BLaER1 treated with 17β-estradiol and CSF1 and Interleukin-3, amounts not matched to agents 10 nM and 100 nM (cell line): ENCODE measurements around the gene SRP72.
"Not testable (repeated sequence)": the region's sequence is repeated elsewhere in the genome, so short reads cannot be mapped to it uniquely, and the experiment has no call there.

Experiments
- H3K27ac ChIP-seq, 11 experiments: shearing (Covaris generic); formaldehyde crosslinking; 2 replicates each; pipeline ENCODE4 v1.8.1; 2022
- H3K27me3 ChIP-seq, 11 experiments: shearing (Covaris generic); formaldehyde crosslinking; 2 replicates each; pipeline ENCODE4 v1.8.1; 2022
- H3K36me3 ChIP-seq, 11 experiments: shearing (Covaris generic); formaldehyde crosslinking; 2 replicates each; pipeline ENCODE4 v1.8.1; 2022
- H3K4me1 ChIP-seq, 10 experiments: shearing (Covaris generic); formaldehyde crosslinking; 2 replicates each; pipeline ENCODE4 v1.8.1; 2022
- H3K4me2 ChIP-seq, 11 experiments: shearing (Covaris generic); formaldehyde crosslinking; 2 replicates each; pipeline ENCODE4 v1.8.1; 2022
- H3K4me3 ChIP-seq, 10 experiments: shearing (Covaris generic); formaldehyde crosslinking; 2 replicates each; pipeline ENCODE4 v1.8.1; 2022
- H3K9ac ChIP-seq, 11 experiments: shearing (Covaris generic); formaldehyde crosslinking; 2 replicates each; pipeline ENCODE4 v1.8.1; 2022
- H3K9me3 ChIP-seq, 11 experiments: shearing (Covaris generic); formaldehyde crosslinking; replicated peaks in 1 of 11; 2 replicates each; pipeline ENCODE4 v1.8.1; 2022
- H4K20me1 ChIP-seq, 11 experiments: shearing (Covaris generic); formaldehyde crosslinking; 2 replicates each; pipeline ENCODE4 v1.8.1; 2022
- Cebpa-rat ChIP-seq, 11 experiments: shearing (Covaris generic); IDR thresholded peaks; 2 replicates each; pipeline ENCODE4 v1.8.1; 2022

Gene SRP72

GRCh38 chr4:56450342-56450741 is 17.1 kb upstream of the SRP72 start:
- no peak for TF ChIP-seq Cebpa-rat (IDR thresholded peaks at IDR 0.05)
- Histone ChIP-seq H3K9ac (no peak overlapping the region), H3K4me2 (no peak overlapping the region), H3K27me3 (no peaks in the 10 kb centered on the region), H3K4me3 (no peak overlapping the region), H3K36me3 (peaks cover 75 to 100% (median 98%) of the 10 kb centered on the region in 11 experiments), H3K27ac (no peak overlapping the region), H4K20me1 (peaks cover 0 to 55% (median 23%) of the 10 kb centered on the region in 11 experiments; a peak in 13 of 22 replicates), H3K9me3 (0 out of 22 replicates have a peak, but pooled peaks cover 0 to 3% (median 0%) of the 10 kb centered on the region in 11 experiments), H3K4me1 (peaks cover 0 to 5% (median 0%) of the 10 kb centered on the region in 10 experiments; a peak in 5 of 20 replicates)

- H3K36me3 ChIP-seq: peaks cover 84 to 93% (median 90%) of the 10 kb centered on the region in 11 experiments
- H3K27ac ChIP-seq: no peak overlapping the region
- H3K9me3 ChIP-seq: no peaks in the 10 kb centered on the region
- no peak for TF ChIP-seq Cebpa-rat (IDR thresholded peaks at IDR 0.05)
- H3K4me1 ChIP-seq: peaks cover under 1 to 15% (median 7%) of the 10 kb centered on the region in 10 experiments; a peak in 16 of 20 replicates
- no peak overlapping the region for H3K4me2 ChIP-seq
- no peaks in the 10 kb centered on the region for H3K27me3 ChIP-seq
- peaks cover 0 to 71% (median 21%) of the 10 kb centered on the region in 11 experiments; a peak in 12 of 22 replicates for H4K20me1 ChIP-seq
- H3K9ac ChIP-seq: no peak overlapping the region
- H3K4me3 ChIP-seq: no peak overlapping the region
These were observed 7.3 kb upstream of the SRP72 start for GRCh38 chr4:56460085-56460484.

GRCh38 chr4:56462157-56462556 is 5.3 kb upstream of the SRP72 start:
- peaks cover 0 to 59% (median 11%) of the 10 kb centered on the region in 11 experiments; a peak in 11 of 22 replicates for H4K20me1 ChIP-seq
- no peak overlapping the region for H3K4me3 ChIP-seq
- no peaks in the 10 kb centered on the region for H3K27me3 ChIP-seq
- H3K9ac ChIP-seq: no peak overlapping the region
- no peak overlapping the region for H3K4me2 ChIP-seq
- H3K36me3 ChIP-seq: peaks cover 64 to 72% (median 70%) of the 10 kb centered on the region in 11 experiments
- no peak overlapping the region for H3K27ac ChIP-seq
- H3K9me3 ChIP-seq: no peaks in the 10 kb centered on the region
- peaks cover 16 to 30% (median 21%) of the 10 kb centered on the region in 10 experiments for H3K4me1 ChIP-seq
- no peak for TF ChIP-seq Cebpa-rat (IDR thresholded peaks at IDR 0.05)

GRCh38 chr4:56463711-56464110 is 3.7 kb upstream of the SRP72 start:
- H4K20me1 ChIP-seq: peaks cover under 1 to 51% (median 12%) of the 10 kb centered on the region in 11 experiments; a peak in 16 of 22 replicates
- H3K4me1 ChIP-seq: peaks cover 18 to 35% (median 25%) of the 10 kb centered on the region in 10 experiments
- no peaks in the 10 kb centered on the region for H3K27me3 ChIP-seq
- no peak overlapping the region for H3K9ac ChIP-seq
- no peak for TF ChIP-seq Cebpa-rat (IDR thresholded peaks at IDR 0.05)
- H3K36me3 ChIP-seq: peaks cover 48 to 57% (median 54%) of the 10 kb centered on the region in 11 experiments
- H3K4me3 ChIP-seq: no peak overlapping the region
- H3K27ac ChIP-seq: no peak overlapping the region
- H3K9me3 ChIP-seq: no peaks in the 10 kb centered on the region
- H3K4me2 ChIP-seq: no peak overlapping the region

- no peaks in the 10 kb centered on the region for H3K9me3 ChIP-seq
- H3K36me3 ChIP-seq: peaks cover 39 to 49% (median 46%) of the 10 kb centered on the region in 11 experiments
- peaks cover 27 to 43% (median 34%) of the 10 kb centered on the region in 10 experiments for H3K4me1 ChIP-seq
- peaks cover 9 to 57% (median 20%) of the 10 kb centered on the region in 11 experiments; a peak in 19 of 22 replicates for H4K20me1 ChIP-seq
- no peak for TF ChIP-seq Cebpa-rat (IDR thresholded peaks at IDR 0.05)
- H3K9ac ChIP-seq: no peak overlapping the region
- H3K4me3 ChIP-seq: no peak overlapping the region
- H3K27ac ChIP-seq: no peak overlapping the region
- H3K4me2 ChIP-seq: peak overlapping the region in 9 of 11 experiments; percentile 78 to 97 (median 90); a peak in 11 of 22 replicates
- H3K27me3 ChIP-seq: no peaks in the 10 kb centered on the region
These were observed 2.8 kb upstream of the SRP72 start for GRCh38 chr4:56464581-56464980.

GRCh38 chr4:56465599-56466295 is 1.7 kb upstream of the SRP72 start:
- H3K4me3 ChIP-seq: peak overlapping the region; percentile 76 to 96 (median 86); a peak in 19 of 20 replicates
- peak overlapping the region in 7 of 11 experiments; percentile 83 to 90 (median 87); a peak in 7 of 22 replicates for H3K27ac ChIP-seq
- no peaks in the 10 kb centered on the region for H3K9me3 ChIP-seq

GRCh38 chr4:56466296-56466761 is 1.1 kb upstream of the SRP72 start:
- peaks cover 9 to 64% (median 35%) of the 10 kb centered on the region in 11 experiments; a peak in 20 of 22 replicates for H4K20me1 ChIP-seq
- H3K36me3 ChIP-seq: peaks cover 35 to 49% (median 43%) of the 10 kb centered on the region in 11 experiments
- H3K4me1 ChIP-seq: peaks cover 36 to 52% (median 43%) of the 10 kb centered on the region in 10 experiments
- not testable (repeated sequence) for H3K9me3 ChIP-seq, H3K27me3 ChIP-seq
- H3K4me2 ChIP-seq: peak overlapping the region; percentile 78 to 97 (median 90)
- H3K27ac ChIP-seq: peak overlapping the region; percentile 68 to 90 (median 84); a peak in 21 of 22 replicates
- peak overlapping the region; percentile 76 to 96 (median 86) for H3K4me3 ChIP-seq
- H3K9ac ChIP-seq: peak overlapping the region; percentile 85 to 93 (median 91)

More at GRCh38 chr4:56465599-56466295, 1.7 kb upstream of the SRP72 start:
- peaks cover 36 to 52% (median 43%) of the 10 kb centered on the region in 10 experiments for H3K4me1 ChIP-seq
- H3K9ac ChIP-seq: peak overlapping the region; percentile 85 to 93 (median 91); a peak in 19 of 22 replicates
- TF ChIP-seq Cebpa-rat (IDR thresholded peaks at IDR 0.05): no peak
- H4K20me1 ChIP-seq: peaks cover 9 to 62% (median 30%) of the 10 kb centered on the region in 11 experiments; a peak in 20 of 22 replicates
- H3K36me3 ChIP-seq: peaks cover 36 to 49% (median 43%) of the 10 kb centered on the region in 11 experiments
- peak overlapping the region; percentile 78 to 97 (median 90) for H3K4me2 ChIP-seq
- no peaks in the 10 kb centered on the region for H3K27me3 ChIP-seq

- peaks cover 9 to 59% (median 39%) of the 10 kb centered on the region in 11 experiments; a peak in 20 of 22 replicates for H4K20me1 ChIP-seq
- no peaks in the 10 kb centered on the region for H3K9me3 ChIP-seq
- no peak for TF ChIP-seq Cebpa-rat (IDR thresholded peaks at IDR 0.05)
- peak overlapping the region; percentile 85 to 93 (median 91) for H3K9ac ChIP-seq
- H3K4me2 ChIP-seq: peak overlapping the region; percentile 78 to 97 (median 90)
- no peaks in the 10 kb centered on the region for H3K27me3 ChIP-seq
- H3K36me3 ChIP-seq: peaks cover 34 to 49% (median 43%) of the 10 kb centered on the region in 11 experiments
- peak overlapping the region; percentile 68 to 90 (median 84) for H3K27ac ChIP-seq
- H3K4me1 ChIP-seq: peaks cover 36 to 52% (median 43%) of the 10 kb centered on the region in 10 experiments
- H3K4me3 ChIP-seq: peak overlapping the region; percentile 76 to 96 (median 86)
These were observed 520 bp upstream of the SRP72 start for GRCh38 chr4:56466910-56467283.

- H3K9me3 ChIP-seq: no peaks in the 10 kb centered on the region
- peak overlapping the region; percentile 68 to 90 (median 84); a peak in 21 of 22 replicates for H3K27ac ChIP-seq
- peak overlapping the region; percentile 85 to 93 (median 91) for H3K9ac ChIP-seq
- H3K27me3 ChIP-seq: no peaks in the 10 kb centered on the region
- H3K4me1 ChIP-seq: peaks cover 36 to 52% (median 43%) of the 10 kb centered on the region in 10 experiments
- H3K36me3 ChIP-seq: peaks cover 34 to 49% (median 43%) of the 10 kb centered on the region in 11 experiments
- H4K20me1 ChIP-seq: peaks cover 9 to 53% (median 35%) of the 10 kb centered on the region in 11 experiments; a peak in 20 of 22 replicates
- peak overlapping the region; percentile 76 to 96 (median 86) for H3K4me3 ChIP-seq
- TF ChIP-seq Cebpa-rat (IDR thresholded peaks at IDR 0.05): no peak
- H3K4me2 ChIP-seq: peak overlapping the region; percentile 80 to 98 (median 93)
These were observed 643 bp downstream of the SRP72 start for GRCh38 chr4:56468097-56468422.
